OCI-LY3 (cell line): ENCODE data around the gene ASCC3.

Experiments used
- EZH2phosphoT487 ChIP-seq: fragments of 200-600 bp; shearing (Covaris generic); IDR thresholded peaks from 2 replicates; pipeline ENCODE4 v1.6.1; 2018; ENCODE audit warnings: antibody characterized with exemption, mixed run types, low read depth
- TF ChIP-seq, protein P1 (sequence below): fragments of 200-600, 300-600 bp; sonication (generic); IDR thresholded peaks from 2 replicates; pipeline ENCODE4 v1.5.1; 2014; ENCODE audit warnings: antibody characterized with exemption, low read length, low read depth

DNA sequence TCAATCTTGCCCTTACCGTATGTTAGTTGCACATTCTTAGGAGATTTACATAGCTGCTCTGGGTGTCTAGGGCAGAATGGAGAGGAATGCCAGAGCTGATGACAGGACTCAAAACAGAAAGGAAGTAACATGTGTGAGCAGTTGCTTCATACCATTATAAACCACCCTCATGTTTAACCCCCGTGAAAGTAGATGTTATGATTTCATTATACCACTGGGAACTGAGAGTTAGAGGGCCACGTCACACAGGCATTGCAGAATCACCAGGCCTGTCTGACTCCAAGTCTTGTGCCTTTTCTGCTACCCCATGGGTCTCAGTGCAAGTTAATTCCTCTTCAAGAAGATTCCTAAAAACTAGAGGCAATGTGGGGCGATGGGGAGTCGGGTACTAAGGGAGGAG is 392.9 kb downstream of the ASCC3 start:
- TF ChIP-seq, protein P1, sequence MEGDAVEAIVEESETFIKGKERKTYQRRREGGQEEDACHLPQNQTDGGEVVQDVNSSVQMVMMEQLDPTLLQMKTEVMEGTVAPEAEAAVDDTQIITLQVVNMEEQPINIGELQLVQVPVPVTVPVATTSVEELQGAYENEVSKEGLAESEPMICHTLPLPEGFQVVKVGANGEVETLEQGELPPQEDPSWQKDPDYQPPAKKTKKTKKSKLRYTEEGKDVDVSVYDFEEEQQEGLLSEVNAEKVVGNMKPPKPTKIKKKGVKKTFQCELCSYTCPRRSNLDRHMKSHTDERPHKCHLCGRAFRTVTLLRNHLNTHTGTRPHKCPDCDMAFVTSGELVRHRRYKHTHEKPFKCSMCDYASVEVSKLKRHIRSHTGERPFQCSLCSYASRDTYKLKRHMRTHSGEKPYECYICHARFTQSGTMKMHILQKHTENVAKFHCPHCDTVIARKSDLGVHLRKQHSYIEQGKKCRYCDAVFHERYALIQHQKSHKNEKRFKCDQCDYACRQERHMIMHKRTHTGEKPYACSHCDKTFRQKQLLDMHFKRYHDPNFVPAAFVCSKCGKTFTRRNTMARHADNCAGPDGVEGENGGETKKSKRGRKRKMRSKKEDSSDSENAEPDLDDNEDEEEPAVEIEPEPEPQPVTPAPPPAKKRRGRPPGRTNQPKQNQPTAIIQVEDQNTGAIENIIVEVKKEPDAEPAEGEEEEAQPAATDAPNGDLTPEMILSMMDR: no peak
- no peak for TF ChIP-seq EZH2phosphoT487
